Caco-2 (cell line): Measurements from ENCODE around the gene GRIFIN. TPM values are rescaled to one million over a fixed set of nuclear protein-coding genes. Genes with fewer than 3 reads are reported as not detected.

Experiments used
- BruUV-seq: library from RNA; stranded (reverse); fragments of 400-500 nt; replicated peaks from 2 replicates; lab custom pipeline; 2021; lab: Mats Ljungman, UMichigan
- CTCF ChIA-PET: fragments of 300-600 bp; sonication (Branson Sonifier 250); formaldehyde crosslinking; loops from one replicate; lab custom pipeline; 2022; ENCODE audit warnings: antibody characterized with exemption; lab: Charles Lee
- POLR2A ChIA-PET: fragments of 300-600 bp; sonication (Branson Sonifier 250); formaldehyde crosslinking; loops from one replicate; lab custom pipeline; 2022; ENCODE audit warnings: antibody characterized with exemption; lab: Charles Lee
- DNase-seq, 2 experiments: peaks; one replicate each; pipeline versions ENCODE4 v3.0.0 to v3.0.0-alpha.2; 2020 to 2022
- H3K27me3 ChIP-seq: replicated peaks from 2 replicates; pipeline ENCODE4 v1.6.0; 2011; ENCODE audit warnings: low read length; ENCODE audit not compliant: control insufficient read depth, insufficient read depth
- H3K36me3 ChIP-seq: 2 replicates; pipeline ENCODE4 v1.5.1; 2011; ENCODE audit warnings: low read length; ENCODE audit not compliant: control insufficient read depth, insufficient read depth
- H3K4me1 ChIP-seq: fragments of 250-450 bp; sonication (Bioruptor Pico); 2 replicates; pipeline ENCODE4 v1.5.1; 2020; ENCODE audit warnings: mild to moderate bottlenecking
- H3K4me3 ChIP-seq: 2 replicates; pipeline ENCODE4 v1.5.1; 2011; ENCODE audit warnings: low read depth, mild to moderate bottlenecking, control low read depth, low read length
- H3K9me3 ChIP-seq: fragments of 250-450 bp; sonication (Bioruptor Pico); 2 replicates; pipeline ENCODE4 v1.5.1; 2020; ENCODE audit warnings: mild to moderate bottlenecking, moderate library complexity
- H3K27ac Mint-ChIP-seq: one replicate; pipeline ENCODE4 v1.8.0; 2022; ENCODE audit warnings: mixed read lengths; ENCODE audit not compliant: unreplicated experiment
- H3K27me3 Mint-ChIP-seq: one replicate; pipeline ENCODE4 v1.8.0; 2022; ENCODE audit warnings: mixed read lengths; ENCODE audit not compliant: insufficient read depth, unreplicated experiment
- H3K36me3 Mint-ChIP-seq: one replicate; pipeline ENCODE4 v1.8.0; 2022; ENCODE audit warnings: mild to moderate bottlenecking, mixed read lengths; ENCODE audit not compliant: insufficient read depth, unreplicated experiment
- H3K4me1 Mint-ChIP-seq: one replicate; pipeline ENCODE4 v1.8.0; 2022; ENCODE audit warnings: low read depth, mixed read lengths; ENCODE audit not compliant: unreplicated experiment
- H3K4me3 Mint-ChIP-seq: one replicate; pipeline ENCODE4 v1.8.0; 2022; ENCODE audit warnings: mild to moderate bottlenecking, moderate library complexity, mixed read lengths; ENCODE audit not compliant: unreplicated experiment
- H3K9me3 Mint-ChIP-seq: one replicate; pipeline ENCODE4 v1.8.0; 2022; ENCODE audit warnings: mixed read lengths; ENCODE audit not compliant: unreplicated experiment
- intact Hi-C: fragments of 100-400 bp; cut with micrococcal nuclease; formaldehyde crosslinking; loops from one replicate; pipeline ENCODE4 v1.10.0; 2022; ENCODE audit not compliant: unreplicated experiment
- total RNA-seq: library from RNA; stranded (reverse); gene quantifications from 2 replicates; pipeline ENCODE4 v1.2.3, GENCODE V29; 2022
- TF ChIP-seq, protein P1 (sequence below), 2 experiments: fragments of 200-600 bp in 1 of 2; IDR thresholded peaks; 1 replicate in 1 of 2; 2 replicates in 1 of 2; pipeline versions ENCODE4 v1.5.1 to v1.8.0; 2011 to 2022; ENCODE audit warnings: antibody characterized with exemption in 1 of 2, control low read depth in 1 of 2, inconsistent platforms in 1 of 2, low read depth in 1 of 2, low read length in 1 of 2, mild to moderate bottlenecking in 1 of 2, moderate library complexity in 1 of 2; ENCODE audit not compliant: insufficient read depth in 1 of 2, severe bottlenecking in 1 of 2, unreplicated experiment in 1 of 2

GRIFIN gene
- total RNA-seq, 1 experiment from 2014 or later = not detected

- peaks cover 9% of the 10 kb centered on the region for H3K36me3 ChIP-seq
- H3K27ac Mint-ChIP-seq = no peak overlapping the region
- peaks cover 17% of the 10 kb centered on the region for H3K4me1 Mint-ChIP-seq
- peaks cover 17% of the 10 kb centered on the region for H3K4me1 ChIP-seq
- no peak for DNase-seq
- 0 out of 2 replicates have a peak, but pooled peaks cover 6% of the 10 kb centered on the region for H3K9me3 ChIP-seq
- H3K27me3 Mint-ChIP-seq = no peaks in the 10 kb centered on the region
- ChIA-PET POLR2A (no interaction called here), CTCF (interaction anchor here (0.8 kb wide), 1 partner anchor 21 kb away, joined by 3 read pairs; no protein-coding TSS in a partner anchor)
- no peak overlapping the region for H3K4me3 Mint-ChIP-seq
- TSS peak; percentile 18 for BruUV-seq
- peaks cover 31% of the 10 kb centered on the region for H3K36me3 Mint-ChIP-seq
- H3K9me3 Mint-ChIP-seq = peaks cover 9% of the 10 kb centered on the region
- intact Hi-C loops = no loop called here
- no peak overlapping the region for H3K4me3 ChIP-seq
- no peaks in the 10 kb centered on the region for H3K27me3 ChIP-seq
- TF ChIP-seq, protein P1, sequence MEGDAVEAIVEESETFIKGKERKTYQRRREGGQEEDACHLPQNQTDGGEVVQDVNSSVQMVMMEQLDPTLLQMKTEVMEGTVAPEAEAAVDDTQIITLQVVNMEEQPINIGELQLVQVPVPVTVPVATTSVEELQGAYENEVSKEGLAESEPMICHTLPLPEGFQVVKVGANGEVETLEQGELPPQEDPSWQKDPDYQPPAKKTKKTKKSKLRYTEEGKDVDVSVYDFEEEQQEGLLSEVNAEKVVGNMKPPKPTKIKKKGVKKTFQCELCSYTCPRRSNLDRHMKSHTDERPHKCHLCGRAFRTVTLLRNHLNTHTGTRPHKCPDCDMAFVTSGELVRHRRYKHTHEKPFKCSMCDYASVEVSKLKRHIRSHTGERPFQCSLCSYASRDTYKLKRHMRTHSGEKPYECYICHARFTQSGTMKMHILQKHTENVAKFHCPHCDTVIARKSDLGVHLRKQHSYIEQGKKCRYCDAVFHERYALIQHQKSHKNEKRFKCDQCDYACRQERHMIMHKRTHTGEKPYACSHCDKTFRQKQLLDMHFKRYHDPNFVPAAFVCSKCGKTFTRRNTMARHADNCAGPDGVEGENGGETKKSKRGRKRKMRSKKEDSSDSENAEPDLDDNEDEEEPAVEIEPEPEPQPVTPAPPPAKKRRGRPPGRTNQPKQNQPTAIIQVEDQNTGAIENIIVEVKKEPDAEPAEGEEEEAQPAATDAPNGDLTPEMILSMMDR (IDR thresholded peaks at IDR 0.05; ENCODE audit: insufficient read depth in 1 of 2, low read depth in 1 of 2, low read length in 1 of 2, severe bottlenecking in 1 of 2, unreplicated experiment in 1 of 2) = no peak
These were observed 43.1 kb downstream of the GRIFIN start for GRCh38 chr7:2432910-2433712.

GRCh38 chr7:2431260-2431867 lies 44.8 kb downstream of the GRIFIN start:
- H3K27ac Mint-ChIP-seq = no peak overlapping the region
- H3K4me1 Mint-ChIP-seq = peaks cover 8% of the 10 kb centered on the region
- peaks cover 31% of the 10 kb centered on the region for H3K36me3 Mint-ChIP-seq
- CTCF ChIA-PET = interaction anchor here (0.5 to 1.8 kb wide), 6 partner anchors 10 to 82 kb away, joined by 3 to 8 read pairs (median 4); no protein-coding TSS in a partner anchor
- TF ChIP-seq, protein P1 (IDR thresholded peaks at IDR 0.05; ENCODE audit: insufficient read depth in 1 of 2, low read depth in 1 of 2, low read length in 1 of 2, severe bottlenecking in 1 of 2, unreplicated experiment in 1 of 2) = peak; percentile 60 to 63
- no peak overlapping the region for H3K4me3 Mint-ChIP-seq
- POLR2A ChIA-PET = no interaction called here
- no peaks in the 10 kb centered on the region for H3K27me3 ChIP-seq
- H3K9me3 Mint-ChIP-seq = peaks cover 9% of the 10 kb centered on the region
- H3K4me1 ChIP-seq = peaks cover 4% of the 10 kb centered on the region; the same call in 1 of the 2 replicates
- intact Hi-C loops = no loop called here
- 0 out of 2 replicates have a peak, but pooled peaks cover 6% of the 10 kb centered on the region for H3K9me3 ChIP-seq
- BruUV-seq = no TSS peak
- no peaks in the 10 kb centered on the region for H3K27me3 Mint-ChIP-seq
- DNase-seq = peak in 1 of 2 experiments; percentile 59
- no peak overlapping the region for H3K4me3 ChIP-seq
- H3K36me3 ChIP-seq = peaks cover 5% of the 10 kb centered on the region

DNA sequence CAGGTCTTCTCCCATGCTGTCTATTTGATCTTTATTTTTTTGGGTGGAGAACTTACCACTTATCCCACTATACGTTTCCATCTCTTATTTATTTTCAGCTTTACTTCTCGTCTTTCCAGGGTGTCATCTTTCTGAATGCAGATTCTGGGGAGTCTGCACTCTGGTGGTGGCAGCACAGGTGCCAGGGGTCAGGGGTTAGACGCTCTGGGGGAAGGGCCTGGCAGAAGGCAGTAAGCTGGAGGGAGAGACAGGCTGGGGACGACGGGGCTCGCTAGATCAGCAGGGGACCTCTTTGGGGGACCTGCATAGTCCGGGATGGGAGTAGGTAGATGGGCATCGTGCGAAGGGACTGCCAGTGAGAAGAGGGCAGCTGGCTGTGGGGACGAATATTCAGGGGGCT lies 50.4 kb downstream of the GRIFIN start:
- Histone ChIP-seq H3K4me3 (no peak overlapping the region), H3K27me3 (no peaks in the 10 kb centered on the region), H3K36me3 (no peaks in the 10 kb centered on the region; the same call in 1 of the 2 replicates), H3K4me1 (peaks cover 11% of the 10 kb centered on the region; the same call in 1 of the 2 replicates), H3K9me3 (0 out of 2 replicates have a peak, but pooled peaks cover 6% of the 10 kb centered on the region)
- no TSS peak for BruUV-seq
- H3K4me1 Mint-ChIP-seq = peaks cover 9% of the 10 kb centered on the region
- H3K27ac Mint-ChIP-seq = peak overlapping the region; percentile 5
- POLR2A ChIA-PET = interaction anchor here (0.5 kb wide), 1 partner anchor 282 kb away, joined by 3 read pairs; no protein-coding TSS in a partner anchor
- TF ChIP-seq, protein P1 (IDR thresholded peaks at IDR 0.05; ENCODE audit: insufficient read depth in 1 of 2, low read depth in 1 of 2, low read length in 1 of 2, severe bottlenecking in 1 of 2, unreplicated experiment in 1 of 2) = no peak
- H3K27me3 Mint-ChIP-seq = no peaks in the 10 kb centered on the region
- no peak overlapping the region for H3K4me3 Mint-ChIP-seq
- H3K9me3 Mint-ChIP-seq = peaks cover 2% of the 10 kb centered on the region
- peaks cover 13% of the 10 kb centered on the region for H3K36me3 Mint-ChIP-seq
- intact Hi-C loops = no loop called here
- DNase-seq = no peak
- CTCF ChIA-PET = no interaction called here
